Natural killer cell (primary cell): ENCODE data around the gene ITPR1. TPM values are rescaled to one million over a fixed set of nuclear protein-coding genes. Genes with fewer than 3 reads are reported as not detected.

ENCODE experiments used
- ATAC-seq, 3 donors: fragments of 150-1000 bp in 2 of 3; fragments of 200-7000 bp in 1 of 3; cut with Tn5 transposase; 1 replicate in 1 of 3; 2 replicates in 2 of 3; pipeline ENCODE4 v1.10.0; 2021; ENCODE audit warnings: mild to moderate bottlenecking in 2 of 3, moderate library complexity in 2 of 3
- DNase-seq, 2 donors: peaks; one replicate each; pipeline versions ENCODE4 v3.0.0 to v3.0.0-alpha.2; 2013 to 2021; ENCODE audit warnings: mixed read lengths in 1 of 2
- H3K27ac ChIP-seq: one replicate; pipeline ENCODE4 v1.5.1; 2013; ENCODE audit warnings: mild to moderate bottlenecking, low read length
- H3K27me3 ChIP-seq: one replicate; pipeline ENCODE4 v1.6.1; 2013; ENCODE audit warnings: low read length; ENCODE audit not compliant: control insufficient read depth, insufficient read depth
- H3K36me3 ChIP-seq: one replicate; pipeline ENCODE4 v1.6.1; 2013; ENCODE audit warnings: low read length; ENCODE audit not compliant: control insufficient read depth, insufficient read depth
- H3K4me1 ChIP-seq: one replicate; pipeline ENCODE4 v1.6.1; 2013; ENCODE audit warnings: low read length; ENCODE audit not compliant: control insufficient read depth, insufficient read depth
- H3K4me3 ChIP-seq: one replicate; pipeline ENCODE4 v1.5.1; 2013; ENCODE audit warnings: low read length
- H3K9me3 ChIP-seq: one replicate; pipeline ENCODE4 v1.6.1; 2013; ENCODE audit warnings: low read length; ENCODE audit not compliant: control insufficient read depth, insufficient read depth
- H3K27ac Mint-ChIP-seq, 2 donors: one replicate each; pipeline ENCODE4 v1.8.0; 2022; ENCODE audit warnings: mild to moderate bottlenecking in 2 of 2, mixed read lengths in 2 of 2, moderate library complexity in 1 of 2
- H3K27me3 Mint-ChIP-seq, 2 donors: one replicate each; pipeline ENCODE4 v1.8.0; 2022; ENCODE audit warnings: low read depth in 2 of 2, mixed read lengths in 2 of 2
- H3K36me3 Mint-ChIP-seq: one replicate; pipeline ENCODE4 v1.8.0; 2022; ENCODE audit warnings: mixed read lengths
- H3K4me1 Mint-ChIP-seq, 2 donors: one replicate each; pipeline ENCODE4 v1.8.0; 2022; ENCODE audit warnings: mixed read lengths in 2 of 2
- H3K4me3 Mint-ChIP-seq: one replicate; pipeline ENCODE4 v1.8.0; 2022; ENCODE audit warnings: mild to moderate bottlenecking, moderate library complexity, mixed read lengths
- H3K9me3 Mint-ChIP-seq, 2 donors: one replicate each; pipeline ENCODE4 v1.8.0; 2022; ENCODE audit warnings: mixed read lengths in 2 of 2
- WGBS: methylation state at CpG from one replicate; pipeline ENCODE4 v1.1.7; 2013; ENCODE audit warnings: missing lambda C conversion rate; ENCODE audit not compliant: insufficient coverage; 5-methylcytosine and 5-hydroxymethylcytosine counted together
- intact Hi-C: fragments of 100-400 bp; cut with micrococcal nuclease; formaldehyde crosslinking; loops from one replicate; pipeline ENCODE4 v1.14.2; 2022
- total RNA-seq, 4 donors: library from RNA; stranded (reverse); fragments of 120-200 nt in 1 of 4; gene quantifications; one replicate each; pipeline versions ENCODE4 v1.2.3 to v1.2.4, GENCODE V29; 2013 to 2022
- TF ChIP-seq, protein P1 (sequence below): fragments of 200-600 bp; IDR thresholded peaks from one replicate; pipeline ENCODE4 v1.8.0; 2022; ENCODE audit warnings: antibody characterized with exemption

ITPR1 gene
- total RNA-seq, 3 donors from 2014 or later (not counting 1 experiment from before 2014, with no cell fraction given) = 86.7 to 123 (median 94.8) TPM

DNA sequence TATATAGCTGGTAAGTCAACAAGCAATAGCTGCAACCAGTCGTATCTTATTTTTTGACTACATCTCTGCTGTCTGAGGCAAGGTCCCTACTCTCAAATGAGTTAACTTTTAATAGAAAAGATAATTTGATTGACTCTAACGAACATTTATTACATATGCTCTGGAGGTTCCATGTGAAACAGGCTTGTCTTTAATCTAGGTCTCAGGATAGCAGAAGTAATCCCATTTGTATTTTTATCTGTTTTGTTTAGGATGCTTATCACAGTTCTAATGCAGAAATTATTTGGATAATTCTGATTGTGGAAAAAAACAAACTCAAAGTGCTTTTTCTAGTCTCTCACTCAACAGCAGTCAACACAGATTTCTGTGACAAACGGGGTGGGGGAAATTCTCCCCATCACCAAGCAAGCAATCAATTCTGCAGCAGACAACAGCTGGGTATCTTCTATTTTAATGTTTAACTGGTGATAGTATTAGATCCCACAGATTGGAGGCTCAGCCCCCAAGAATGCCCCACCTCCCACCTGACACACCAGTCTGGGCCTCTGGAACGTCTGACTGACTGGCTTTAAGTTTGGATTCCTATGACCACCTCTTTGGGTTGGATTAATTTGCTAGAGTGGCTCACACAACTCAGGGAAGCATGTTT lies 58.8 kb downstream of the ITPR1 start:
- no peaks in the 10 kb centered on the region for H3K36me3 ChIP-seq
- no peak overlapping the region for H3K27ac Mint-ChIP-seq
- no peaks in the 10 kb centered on the region for H3K9me3 Mint-ChIP-seq
- DNase-seq = no peak
- H3K27me3 Mint-ChIP-seq = no peaks in the 10 kb centered on the region
- no peak overlapping the region for H3K27ac ChIP-seq
- H3K27me3 ChIP-seq = no peaks in the 10 kb centered on the region
- no peak for ATAC-seq
- H3K9me3 ChIP-seq = no peaks in the 10 kb centered on the region
- TF ChIP-seq, protein P1, sequence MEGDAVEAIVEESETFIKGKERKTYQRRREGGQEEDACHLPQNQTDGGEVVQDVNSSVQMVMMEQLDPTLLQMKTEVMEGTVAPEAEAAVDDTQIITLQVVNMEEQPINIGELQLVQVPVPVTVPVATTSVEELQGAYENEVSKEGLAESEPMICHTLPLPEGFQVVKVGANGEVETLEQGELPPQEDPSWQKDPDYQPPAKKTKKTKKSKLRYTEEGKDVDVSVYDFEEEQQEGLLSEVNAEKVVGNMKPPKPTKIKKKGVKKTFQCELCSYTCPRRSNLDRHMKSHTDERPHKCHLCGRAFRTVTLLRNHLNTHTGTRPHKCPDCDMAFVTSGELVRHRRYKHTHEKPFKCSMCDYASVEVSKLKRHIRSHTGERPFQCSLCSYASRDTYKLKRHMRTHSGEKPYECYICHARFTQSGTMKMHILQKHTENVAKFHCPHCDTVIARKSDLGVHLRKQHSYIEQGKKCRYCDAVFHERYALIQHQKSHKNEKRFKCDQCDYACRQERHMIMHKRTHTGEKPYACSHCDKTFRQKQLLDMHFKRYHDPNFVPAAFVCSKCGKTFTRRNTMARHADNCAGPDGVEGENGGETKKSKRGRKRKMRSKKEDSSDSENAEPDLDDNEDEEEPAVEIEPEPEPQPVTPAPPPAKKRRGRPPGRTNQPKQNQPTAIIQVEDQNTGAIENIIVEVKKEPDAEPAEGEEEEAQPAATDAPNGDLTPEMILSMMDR = no peak
- peaks cover 29 to 30% of the 10 kb centered on the region in 2 donors for H3K4me1 Mint-ChIP-seq
- no peak overlapping the region for H3K4me3 ChIP-seq
- no peak overlapping the region for H3K4me3 Mint-ChIP-seq
- H3K36me3 Mint-ChIP-seq = no peaks in the 10 kb centered on the region
- 94% methylated on average over 2 of the region's 4 CpGs for WGBS
- intact Hi-C loops = no loop called here
- H3K4me1 ChIP-seq = no peaks in the 10 kb centered on the region

DNA sequence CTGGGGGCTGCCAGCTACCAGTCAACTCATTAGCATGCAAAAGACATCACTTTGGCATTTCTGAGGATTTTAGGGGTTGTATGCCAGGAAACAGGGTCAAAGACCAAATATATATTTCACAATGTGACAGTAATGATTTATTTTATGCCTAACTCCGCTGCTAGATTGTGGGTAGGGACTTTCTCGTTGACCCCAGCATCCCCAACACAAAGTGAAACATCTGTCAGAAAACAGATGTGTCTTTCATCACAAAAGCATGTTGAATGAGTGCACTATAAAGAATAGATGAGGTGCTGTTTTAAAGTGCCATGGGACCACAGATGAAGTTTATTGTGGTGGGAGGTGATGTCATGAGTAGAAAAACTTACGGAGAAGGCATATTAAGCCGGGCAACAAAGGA lies 59.7 kb downstream of the ITPR1 start:
- 97% methylated on average over 2 of the region's 4 CpGs for WGBS

DNA sequence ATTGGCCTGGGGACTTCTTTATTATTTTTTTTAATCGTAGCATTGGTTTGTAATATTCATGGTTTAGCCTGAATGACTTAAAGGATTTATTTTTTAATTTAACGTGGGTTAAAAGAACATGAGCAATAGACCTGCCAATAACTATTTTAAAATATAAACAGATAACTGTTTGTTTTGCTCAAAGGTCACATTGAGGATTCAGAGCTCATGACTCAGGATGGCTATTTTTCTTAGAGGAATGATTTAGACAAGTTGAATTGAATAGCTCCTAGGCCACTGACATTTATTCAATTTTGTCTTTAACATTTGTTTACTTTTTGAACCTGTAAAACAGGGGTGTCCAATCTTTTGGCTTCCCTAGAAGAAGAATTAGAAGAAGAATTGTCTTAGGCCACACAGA lies 68.5 kb downstream of the ITPR1 start:
- 100% methylated on average over 1 of the region's 2 CpGs for WGBS
- no peaks in the 10 kb centered on the region for H3K4me1 ChIP-seq
- intact Hi-C loops = no loop called here
- no peak for DNase-seq
- ATAC-seq = no peak
- H3K36me3 ChIP-seq = no peaks in the 10 kb centered on the region
- no peak overlapping the region for H3K27ac ChIP-seq
- Mint-ChIP-seq H3K27ac (no peak overlapping the region), H3K4me3 (no peak overlapping the region), H3K4me1 (peaks cover 6 to 14% of the 10 kb centered on the region in 2 donors), H3K9me3 (peaks cover 0 to 4% of the 10 kb centered on the region in 2 donors), H3K36me3 (no peaks in the 10 kb centered on the region), H3K27me3 (no peaks in the 10 kb centered on the region)
- H3K9me3 ChIP-seq = peaks cover 3% of the 10 kb centered on the region
- H3K27me3 ChIP-seq = no peaks in the 10 kb centered on the region
- TF ChIP-seq, protein P1 = no peak
- H3K4me3 ChIP-seq = no peak overlapping the region

More for the DNA sequence above, 59.7 kb downstream of the ITPR1 start:
- H3K9me3 Mint-ChIP-seq = no peaks in the 10 kb centered on the region
- no peaks in the 10 kb centered on the region for H3K27me3 Mint-ChIP-seq
- H3K4me3 ChIP-seq = no peak overlapping the region
- H3K36me3 ChIP-seq = no peaks in the 10 kb centered on the region
- peaks cover 3% of the 10 kb centered on the region for H3K9me3 ChIP-seq
- H3K4me3 Mint-ChIP-seq = no peak overlapping the region
- no peaks in the 10 kb centered on the region for H3K4me1 ChIP-seq
- ATAC-seq (no peak), DNase-seq (no peak)
- H3K27ac ChIP-seq = no peak overlapping the region
- H3K27me3 ChIP-seq = no peaks in the 10 kb centered on the region
- TF ChIP-seq, protein P1 = no peak
- H3K27ac Mint-ChIP-seq = no peak overlapping the region
- H3K4me1 Mint-ChIP-seq = peaks cover 28 to 30% of the 10 kb centered on the region in 2 donors
- intact Hi-C loops = no loop called here
- H3K36me3 Mint-ChIP-seq = no peaks in the 10 kb centered on the region

DNA sequence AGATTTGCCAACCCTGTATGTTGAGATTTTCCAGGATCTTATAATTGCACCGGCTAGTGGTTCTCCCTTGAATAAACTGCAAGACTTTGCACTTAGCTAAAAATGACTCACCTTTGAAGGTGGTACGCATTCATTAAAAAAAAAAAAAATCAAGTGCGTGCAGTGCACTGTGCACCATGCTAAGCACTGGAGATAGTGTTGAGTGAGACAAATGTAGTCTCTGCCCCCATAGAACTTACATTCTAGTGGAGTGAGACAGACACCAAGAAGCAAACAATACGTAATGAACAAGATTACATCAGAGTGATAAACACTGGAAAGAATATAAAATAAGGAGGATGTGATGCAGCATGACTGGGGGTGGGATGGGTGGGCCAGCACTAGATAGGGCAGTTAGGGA lies 69.4 kb downstream of the ITPR1 start:
- ATAC-seq = no peak
- intact Hi-C loops = no loop called here
- no peaks in the 10 kb centered on the region for H3K27me3 Mint-ChIP-seq
- Histone ChIP-seq H3K36me3 (no peaks in the 10 kb centered on the region), H3K27me3 (no peaks in the 10 kb centered on the region), H3K4me1 (no peaks in the 10 kb centered on the region), H3K27ac (no peak overlapping the region), H3K9me3 (no peaks in the 10 kb centered on the region), H3K4me3 (no peak overlapping the region)
- DNase-seq = no peak
- H3K4me1 Mint-ChIP-seq = peaks cover 6 to 15% of the 10 kb centered on the region in 2 donors
- H3K9me3 Mint-ChIP-seq = peaks cover 0 to 4% of the 10 kb centered on the region in 2 donors
- no peak overlapping the region for H3K27ac Mint-ChIP-seq
- no peak overlapping the region for H3K4me3 Mint-ChIP-seq
- H3K36me3 Mint-ChIP-seq = no peaks in the 10 kb centered on the region
- TF ChIP-seq, protein P1 = no peak
- WGBS = 100% methylated on average over 4 of the region's 4 CpGs
